ENCODE results near the gene AIFM1. TPM values are rescaled to one million over a fixed set of nuclear protein-coding genes. Genes with fewer than 3 reads are reported as not detected.

AIFM1 gene
- total RNA-seq, 1 donor from 2014 or later = 35.4 TPM

GRCh38 chrX:130171446-130172126, 5.9 kb upstream of the AIFM1 start, which contains the start of gene RAB33A:
Gene RAB33A (plus strand): TSS chrX:130171962. CDS start chrX:130172063, 101 bp downstream.
- DNase-seq (ENCODE audit: low spot score) = peak; percentile 87

- no peak for DNase-seq (ENCODE audit: low spot score)
These were observed 5.3 kb upstream of the AIFM1 start for GRCh38 chrX:130170752-130171445.

GRCh38 chrX:130167040-130167439, 1.4 kb upstream of the AIFM1 start:
- no peak for DNase-seq (ENCODE audit: low spot score)

- DNase-seq (ENCODE audit: low spot score) = no peak
These were observed 799 bp upstream of the AIFM1 start for GRCh38 chrX:130166503-130166777.

GRCh38 chrX:130165181-130165702, 399 bp downstream of the AIFM1 start:
- DNase-seq (ENCODE audit: low spot score) = no peak

GRCh38 chrX:130163398-130163797, 2.2 kb downstream of the AIFM1 start:
- no peak for DNase-seq (ENCODE audit: low spot score)

- no peak for DNase-seq (ENCODE audit: low spot score)
These were observed 3.4 kb downstream of the AIFM1 start for GRCh38 chrX:130162094-130162735.

GRCh38 chrX:130159776-130160175, 5.9 kb downstream of the AIFM1 start:
- DNase-seq (ENCODE audit: low spot score) = no peak

- DNase-seq (ENCODE audit: low spot score) = no peak
These were observed 7.3 kb downstream of the AIFM1 start for GRCh38 chrX:130158311-130158710.

- DNase-seq (ENCODE audit: low spot score) = no peak
These were observed 10.1 kb downstream of the AIFM1 start for GRCh38 chrX:130155564-130155963.

GRCh38 chrX:130147631-130148030, 18.0 kb downstream of the AIFM1 start:
- DNase-seq (ENCODE audit: low spot score) = no peak

- no peak for DNase-seq (ENCODE audit: low spot score)
These were observed 20.5 kb downstream of the AIFM1 start for GRCh38 chrX:130145123-130145522.

GRCh38 chrX:130144509-130144908, 21.1 kb downstream of the AIFM1 start:
- no peak for DNase-seq (ENCODE audit: low spot score)

- DNase-seq (ENCODE audit: low spot score) = no peak
These were observed 26.0 kb downstream of the AIFM1 start for GRCh38 chrX:130139474-130140201.

GRCh38 chrX:130136961-130137360, 28.7 kb downstream of the AIFM1 start:
- DNase-seq (ENCODE audit: low spot score) = no peak

GRCh38 chrX:130136496-130136895, 29.1 kb downstream of the AIFM1 start:
- DNase-seq (ENCODE audit: low spot score) = no peak

- no peak for DNase-seq (ENCODE audit: low spot score)
These were observed 34.7 kb downstream of the AIFM1 start for GRCh38 chrX:130130990-130131389.

- no peak for DNase-seq (ENCODE audit: low spot score)
These were observed 40.4 kb downstream of the AIFM1 start for GRCh38 chrX:130125091-130125874.

GRCh38 chrX:130124577-130124976, 41.1 kb downstream of the AIFM1 start:
- no peak for DNase-seq (ENCODE audit: low spot score)

- DNase-seq (ENCODE audit: low spot score) = peak; percentile 82
These were observed 44.2 kb downstream of the AIFM1 start for GRCh38 chrX:130121505-130121800.

Measured in mesenteric fat pad (tissue), 1 donor.